Endometrium (tissue), 2 donors: ENCODE measurements around the gene THBS2.
"Not testable (repeated sequence)": the region's sequence is repeated elsewhere in the genome, so short reads cannot be mapped to it uniquely, and the experiment has no call there.

Source experiments
- FAIRE-seq: peaks from 2 replicates; lab custom pipeline; 2012; peaks lifted over from hg19 to GRCh38; lab: Jason Lieb, UNC
- donor health status: control.
- donor health status: control.

Gene THBS2

DNA sequence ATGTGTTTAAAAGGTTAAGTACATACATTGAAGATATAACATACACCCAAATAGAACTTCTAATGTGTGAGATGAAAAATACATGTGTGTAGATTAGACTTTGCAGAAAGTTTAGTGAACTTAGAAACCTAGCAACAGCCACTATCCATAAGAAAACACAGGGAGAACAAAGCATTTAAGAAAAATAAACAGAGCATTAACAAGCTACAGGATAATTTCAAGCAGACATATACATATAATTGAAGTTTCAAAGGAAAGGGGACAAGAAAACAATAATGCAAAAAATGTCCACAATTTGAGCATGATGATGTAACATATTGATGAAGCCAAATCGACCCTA, 18.2 kb upstream of the THBS2 start:
- no peak for FAIRE-seq

DNA sequence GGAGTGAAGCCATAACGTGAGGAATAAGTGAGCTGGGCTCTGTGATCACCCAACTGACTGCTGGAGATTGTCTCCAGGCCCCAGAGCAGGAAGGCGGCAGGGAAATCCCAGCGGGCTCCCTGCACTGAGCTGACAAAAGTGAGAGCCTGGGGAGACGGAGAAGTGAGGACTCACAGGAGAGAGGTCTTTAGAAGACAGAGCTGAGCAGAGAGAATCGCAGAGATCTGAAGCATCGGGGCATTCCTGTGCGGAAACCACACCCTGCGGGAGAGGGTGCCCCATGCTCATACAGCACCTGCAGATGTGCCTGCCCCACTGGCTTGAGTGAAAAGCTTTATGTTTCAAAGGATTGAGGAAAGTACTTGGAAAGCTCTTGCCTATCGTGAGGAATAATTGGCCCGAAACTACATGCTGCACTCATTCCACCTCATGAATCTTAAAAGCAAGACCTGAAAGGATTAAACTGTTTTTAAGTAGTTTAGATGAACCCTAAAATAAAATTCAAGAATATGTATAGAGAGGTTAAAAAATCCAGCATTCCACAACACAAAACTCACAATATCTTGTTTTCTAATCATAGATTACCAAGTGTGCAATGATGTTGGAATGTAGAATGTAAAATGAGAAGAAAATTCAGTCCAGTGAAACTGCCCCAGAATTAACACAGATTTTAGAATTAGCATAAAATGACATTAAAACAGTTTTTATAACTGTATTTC, 17.7 kb upstream of the THBS2 start:
- no peak for FAIRE-seq

DNA sequence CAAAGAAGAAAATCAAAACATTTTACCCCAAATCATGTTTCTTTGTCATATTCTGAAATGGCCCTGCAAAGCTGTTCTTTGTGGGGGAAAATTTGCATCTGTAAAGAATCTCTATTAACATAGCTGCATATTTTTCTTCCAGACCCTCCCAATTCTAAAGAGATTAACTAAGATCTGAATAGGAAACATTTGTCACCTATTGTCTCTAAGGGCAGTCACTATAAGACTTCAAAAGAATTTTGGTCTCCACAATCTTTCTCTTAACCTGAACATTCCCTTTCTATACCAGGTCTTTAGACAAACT, 16.4 kb upstream of the THBS2 start:
- not testable (repeated sequence) for FAIRE-seq

DNA sequence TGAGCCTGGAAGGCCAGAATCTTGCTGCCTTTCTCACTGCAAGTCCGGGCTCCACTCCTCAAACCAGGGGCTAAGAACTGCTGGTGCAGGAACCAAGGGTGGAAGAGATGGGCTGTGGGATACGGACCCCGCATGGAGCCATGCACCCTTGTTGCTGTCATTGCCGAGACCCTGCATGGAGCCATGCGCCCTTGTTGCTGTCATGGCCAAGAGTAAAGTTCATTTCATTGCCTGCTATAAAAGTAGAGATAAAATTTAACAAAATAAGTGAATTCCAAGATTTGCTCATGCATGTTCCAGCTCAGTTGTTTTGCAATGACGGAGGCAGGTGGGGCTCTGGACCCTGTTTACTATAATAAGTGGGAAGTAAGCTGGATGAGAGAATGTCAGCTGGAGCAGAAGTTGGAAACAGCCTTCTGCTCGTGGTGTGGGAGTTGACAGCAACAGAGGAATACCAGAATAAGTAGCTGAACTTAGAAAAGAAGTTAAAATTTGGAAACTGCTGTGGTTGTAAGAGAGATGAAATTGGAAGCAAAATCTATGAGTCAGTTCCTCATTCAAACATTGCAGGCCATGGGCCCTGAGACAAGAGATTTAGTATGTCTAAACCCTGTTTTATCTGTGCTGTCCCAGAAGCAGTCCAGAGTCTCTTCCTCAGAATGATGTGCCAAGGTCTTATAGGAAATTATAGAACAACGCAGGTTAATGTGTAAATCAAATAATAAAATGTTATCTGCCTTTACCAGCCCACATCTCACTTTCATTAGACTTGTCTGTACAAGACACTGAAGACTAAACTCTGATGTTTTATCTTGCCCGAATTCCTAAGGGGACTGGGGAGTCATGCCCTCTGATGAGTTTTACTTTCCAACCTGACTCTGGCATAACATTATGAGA, 15.8 kb upstream of the THBS2 start:
- FAIRE-seq, result peak; percentile 70

DNA sequence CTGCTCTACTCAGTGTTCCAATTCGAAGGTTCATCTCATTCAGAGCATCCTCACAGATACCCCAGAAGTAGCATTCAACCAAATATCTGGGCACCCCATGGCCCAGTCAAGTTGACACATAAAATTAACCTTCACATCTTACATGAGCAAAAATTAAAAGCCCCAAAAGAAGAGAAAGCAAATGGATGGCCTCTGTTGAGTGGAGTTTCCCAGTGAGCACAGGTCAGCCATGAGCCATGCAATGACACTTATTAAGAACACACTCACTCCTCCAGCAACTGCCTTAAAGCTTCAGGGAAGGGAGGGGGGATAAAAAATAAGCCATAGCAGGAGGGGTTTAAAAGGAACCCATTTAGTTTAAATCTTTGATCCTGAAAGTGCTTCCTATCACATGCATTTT, 14.6 kb upstream of the THBS2 start:
- FAIRE-seq, result no peak

DNA sequence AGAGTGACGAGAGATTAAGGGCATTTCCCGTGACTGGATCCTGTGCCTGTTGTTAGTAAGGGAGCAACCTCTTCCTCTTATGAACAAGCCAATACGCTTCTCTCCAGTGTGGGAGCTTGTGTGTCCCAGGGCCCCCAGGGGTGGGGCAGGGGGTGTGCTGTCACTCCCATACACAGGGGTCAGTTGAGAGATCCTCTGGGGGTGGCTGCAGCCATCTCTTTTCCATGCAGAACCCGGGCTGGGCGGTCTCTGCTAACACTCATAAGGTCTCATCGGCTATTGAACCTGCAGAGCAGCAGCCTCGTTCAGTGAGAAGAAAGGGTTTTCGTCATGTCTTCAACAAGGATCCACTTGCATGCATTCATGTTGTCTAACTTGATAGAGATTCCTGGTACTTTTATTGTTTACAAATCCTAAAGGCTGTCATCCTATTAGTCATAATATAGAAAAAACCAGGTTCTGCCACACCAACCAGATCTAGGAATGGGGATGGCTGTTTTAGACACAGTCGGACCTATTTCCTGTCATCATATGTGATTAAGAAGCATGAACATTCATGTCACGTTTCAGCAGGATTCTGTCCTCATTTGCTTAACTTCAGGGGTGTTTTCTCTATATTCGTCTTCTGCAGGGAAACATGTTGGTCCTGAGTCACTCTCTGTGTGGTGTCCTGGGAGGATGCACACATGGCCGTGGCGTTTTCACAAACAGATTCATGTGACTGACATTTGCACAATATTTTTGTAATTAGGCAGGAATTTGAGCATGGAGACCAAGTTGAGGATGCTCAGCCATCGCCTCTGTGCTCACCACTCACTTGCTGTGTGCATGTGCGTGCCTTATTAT, 13.3 kb upstream of the THBS2 start:
- FAIRE-seq, result no peak

DNA sequence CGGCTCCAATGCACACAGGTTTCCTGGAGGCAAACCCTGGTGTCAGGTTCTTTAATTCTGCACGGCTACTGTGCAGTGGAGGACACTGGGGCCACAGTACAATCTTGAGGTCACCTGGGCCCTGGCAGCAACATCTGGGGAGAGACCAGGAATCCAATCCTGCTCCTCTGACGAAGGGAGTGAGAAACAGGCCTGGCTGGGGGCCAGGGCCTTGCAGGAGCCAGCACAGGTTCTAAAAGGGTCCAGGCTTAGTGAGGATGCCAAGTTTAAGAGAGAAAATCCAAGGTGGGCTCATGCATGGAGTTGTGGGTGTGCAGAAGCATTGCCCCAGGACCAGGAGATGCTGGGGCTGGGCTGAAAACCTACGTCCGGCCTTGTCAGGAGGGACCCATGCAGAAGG, 12.6 kb upstream of the THBS2 start:
- FAIRE-seq, result no peak

DNA sequence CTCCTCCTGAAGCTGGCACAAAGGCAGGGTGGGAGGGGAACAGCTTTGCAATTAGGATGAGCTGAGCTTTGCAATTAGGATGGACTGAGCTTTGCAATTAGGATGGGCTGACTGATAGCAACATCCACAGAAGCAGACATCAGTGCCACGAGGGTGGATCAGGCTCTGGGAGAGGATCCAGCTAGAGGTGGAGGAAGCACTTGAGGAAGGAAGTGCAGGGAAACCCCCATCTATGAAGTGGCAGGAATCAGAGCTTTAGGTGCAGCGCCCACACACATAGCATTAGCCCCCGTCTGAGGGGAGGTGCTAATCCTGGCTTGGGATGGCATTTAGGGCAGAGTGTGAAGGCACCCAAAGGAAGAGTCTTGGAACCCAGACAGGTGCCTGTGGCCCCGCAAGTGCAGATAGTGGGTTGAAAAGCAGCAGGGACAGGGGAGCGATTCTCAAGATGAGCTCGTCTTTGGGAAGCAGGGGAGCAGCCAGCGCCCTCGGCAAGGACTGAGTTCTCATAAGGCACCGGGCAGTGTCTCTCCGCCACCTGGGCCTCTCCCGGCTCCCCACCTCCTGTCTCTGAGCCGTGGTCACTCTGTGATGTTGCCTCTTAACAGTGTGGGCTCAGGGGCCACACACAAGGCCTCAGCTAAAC, 12.0 kb upstream of the THBS2 start:
- FAIRE-seq, result no peak

DNA sequence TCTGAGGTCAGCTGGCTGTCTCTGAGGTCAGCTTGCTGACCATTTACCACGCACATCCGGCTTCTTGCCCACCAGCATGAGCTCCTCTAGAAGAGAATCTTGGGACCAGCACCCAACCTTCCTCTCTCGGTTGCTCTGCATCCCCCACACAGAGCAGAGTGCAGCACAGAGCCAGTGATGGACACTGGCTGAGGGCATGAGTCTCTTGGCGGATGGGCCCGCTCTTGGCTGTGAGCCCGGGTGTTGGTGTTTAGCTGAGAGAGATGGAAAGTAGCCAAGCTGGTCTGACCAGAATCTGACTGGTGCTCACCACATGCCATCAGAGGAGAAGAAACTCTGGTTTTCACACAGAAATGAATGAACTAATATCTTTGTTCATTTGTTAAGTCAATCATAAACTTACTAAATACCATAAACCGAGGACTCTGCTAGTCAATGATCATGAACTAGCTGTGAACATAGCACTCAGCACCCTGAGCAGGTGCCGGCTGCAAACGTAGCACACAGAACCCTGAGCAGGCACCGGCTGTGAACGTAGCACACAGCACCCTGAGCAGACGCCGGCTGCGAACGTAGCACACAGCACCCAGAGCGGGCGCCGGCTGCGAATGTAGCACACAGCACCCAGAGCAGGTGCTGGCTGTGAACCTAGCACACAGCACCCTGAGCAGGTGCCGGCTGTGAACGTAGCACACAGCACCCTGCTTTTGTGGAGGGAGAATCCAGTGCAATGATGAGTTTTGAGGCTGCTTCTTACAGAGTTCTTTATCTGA, 10.4 kb upstream of the THBS2 start:
- FAIRE-seq, result no peak

DNA sequence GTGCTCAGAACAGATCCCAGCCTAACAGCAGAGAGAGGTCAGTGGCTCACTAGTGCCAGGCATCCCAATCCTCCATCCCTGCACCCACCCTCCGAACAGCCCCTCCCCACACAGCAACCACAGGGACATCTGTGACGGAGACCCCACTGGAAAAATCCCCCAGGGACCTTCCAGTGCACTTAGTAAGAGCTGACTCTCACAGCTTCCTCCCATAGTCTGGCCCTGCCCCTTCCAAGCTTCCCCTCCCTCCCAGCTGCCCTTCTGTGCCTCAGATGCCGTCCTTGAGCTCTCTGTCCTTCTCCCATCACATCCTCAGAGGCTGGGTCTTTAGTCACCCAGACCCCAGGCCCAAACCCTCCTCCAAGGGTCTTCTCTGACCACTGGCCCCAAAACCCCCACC, 9.7 kb upstream of the THBS2 start:
- FAIRE-seq, result no peak

DNA sequence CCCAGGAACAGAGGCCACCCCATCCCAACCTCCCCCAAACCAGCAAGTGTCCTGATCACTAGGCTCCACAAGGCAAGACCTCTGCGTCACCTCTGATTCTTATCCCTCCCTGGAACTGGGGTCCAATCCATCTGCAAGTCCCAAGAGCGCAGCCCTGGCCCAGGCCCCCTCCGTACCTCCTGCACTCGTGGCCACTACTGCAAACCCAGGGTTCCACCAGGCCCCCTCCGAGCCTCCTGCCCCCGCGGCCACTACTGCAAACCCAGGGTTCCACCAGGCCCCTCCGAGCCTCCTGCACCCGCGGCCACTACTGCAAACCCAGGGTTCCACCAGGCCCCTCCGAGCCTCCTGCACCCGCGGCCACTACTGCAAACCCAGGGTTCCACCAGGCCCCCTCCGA, 9.0 kb upstream of the THBS2 start:
- FAIRE-seq, result not testable (repeated sequence)

DNA sequence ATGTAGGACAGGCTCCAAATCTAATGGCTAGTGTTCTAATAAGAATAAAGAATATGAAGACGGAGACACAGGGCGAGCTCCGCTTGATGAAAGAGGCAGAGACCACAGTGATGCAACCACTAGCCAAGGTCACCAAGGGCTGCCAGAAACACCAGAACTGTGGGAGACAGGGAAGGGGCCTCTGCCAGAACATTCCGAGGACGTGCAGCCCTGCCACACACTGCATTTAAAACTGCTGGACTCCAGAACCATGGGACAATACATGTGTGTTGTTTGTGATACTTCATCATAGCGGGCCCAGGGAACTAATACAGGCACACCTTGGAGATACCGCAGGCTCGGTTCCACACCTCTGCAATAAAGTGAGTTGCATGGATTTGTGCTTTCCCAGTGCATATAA, 2.9 kb upstream of the THBS2 start:
- FAIRE-seq, result no peak

DNA sequence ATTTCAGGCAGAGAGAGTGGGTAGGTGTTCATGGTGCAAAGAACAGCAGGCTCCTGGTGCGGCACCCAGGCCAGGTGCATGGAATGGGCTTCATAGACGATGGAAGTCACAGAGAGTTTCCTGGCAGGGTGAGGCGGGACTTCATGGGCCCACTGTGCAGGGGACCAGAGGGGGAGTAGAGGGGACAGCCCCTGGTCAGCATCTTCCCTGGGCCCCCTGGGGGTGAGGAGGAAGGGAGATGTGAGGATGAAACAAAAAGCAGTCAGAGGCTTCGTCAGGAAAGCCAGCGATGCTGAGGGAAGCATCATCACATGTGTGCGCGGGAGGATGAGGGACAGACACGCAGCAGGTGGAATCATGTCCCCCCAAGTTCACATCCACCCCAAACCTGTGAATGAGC, 2.4 kb upstream of the THBS2 start:
- FAIRE-seq, result no peak

DNA sequence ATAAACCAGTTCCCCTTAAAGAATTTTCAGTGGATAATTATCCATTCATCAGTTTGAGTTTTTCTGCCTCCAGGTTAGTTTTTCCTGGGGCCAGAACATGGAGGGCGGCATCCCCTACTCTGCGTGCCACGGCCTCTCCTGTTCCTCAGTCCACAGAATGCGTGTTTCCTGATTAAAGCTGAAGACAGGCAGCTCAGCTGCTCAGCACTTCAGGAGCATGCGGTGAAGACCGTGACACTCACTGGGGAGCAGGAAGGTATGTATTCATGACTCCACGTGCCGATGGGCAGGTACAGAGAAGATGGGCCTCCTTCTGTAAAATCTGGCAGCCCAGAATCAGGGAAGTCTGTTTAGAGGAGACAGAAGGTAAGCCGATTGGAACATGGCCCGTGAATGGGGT, 2.0 kb upstream of the THBS2 start:
- no peak for FAIRE-seq

DNA sequence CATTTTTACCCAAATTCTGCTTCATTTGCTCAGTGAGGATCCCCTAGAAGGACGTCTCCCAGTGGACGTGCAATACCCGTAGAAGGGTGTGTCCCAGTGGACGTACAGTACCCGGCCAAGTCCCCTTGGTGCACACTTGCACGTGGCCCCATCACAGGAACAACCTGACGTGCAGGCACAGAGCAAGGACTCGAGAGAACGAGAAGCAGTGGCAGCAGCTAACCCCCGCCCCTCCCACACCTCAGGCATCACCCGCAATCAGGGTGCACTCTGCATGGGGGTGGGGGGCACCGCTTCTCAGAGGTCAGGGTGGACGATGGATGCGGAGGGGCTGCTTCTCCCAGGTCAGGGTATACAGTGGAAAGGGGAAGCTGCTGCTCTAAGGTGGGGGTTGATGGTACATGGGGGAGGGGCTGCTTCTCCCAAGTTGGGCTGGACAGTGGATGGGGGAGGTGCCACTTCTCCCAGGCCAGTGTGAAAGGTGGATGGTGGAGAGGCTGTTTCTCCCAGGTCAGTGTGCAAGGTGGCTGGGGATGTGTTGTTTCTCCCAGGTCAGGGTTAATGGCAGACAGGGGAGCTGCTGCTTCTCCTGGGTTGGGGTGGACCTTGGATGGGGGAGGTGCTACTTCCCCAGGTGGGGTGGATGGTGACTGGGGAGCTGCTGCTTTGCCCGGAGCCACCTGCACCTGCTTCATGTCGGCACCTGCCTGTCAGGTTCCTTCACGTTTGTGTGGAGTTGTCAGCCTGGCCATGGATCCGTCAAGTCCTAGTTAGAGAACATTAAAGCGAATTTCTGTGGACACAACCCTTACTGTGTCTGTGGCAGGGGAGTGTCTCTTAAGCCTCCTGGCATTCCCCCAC, 1.0 kb upstream of the THBS2 start:
- FAIRE-seq, result no peak

DNA sequence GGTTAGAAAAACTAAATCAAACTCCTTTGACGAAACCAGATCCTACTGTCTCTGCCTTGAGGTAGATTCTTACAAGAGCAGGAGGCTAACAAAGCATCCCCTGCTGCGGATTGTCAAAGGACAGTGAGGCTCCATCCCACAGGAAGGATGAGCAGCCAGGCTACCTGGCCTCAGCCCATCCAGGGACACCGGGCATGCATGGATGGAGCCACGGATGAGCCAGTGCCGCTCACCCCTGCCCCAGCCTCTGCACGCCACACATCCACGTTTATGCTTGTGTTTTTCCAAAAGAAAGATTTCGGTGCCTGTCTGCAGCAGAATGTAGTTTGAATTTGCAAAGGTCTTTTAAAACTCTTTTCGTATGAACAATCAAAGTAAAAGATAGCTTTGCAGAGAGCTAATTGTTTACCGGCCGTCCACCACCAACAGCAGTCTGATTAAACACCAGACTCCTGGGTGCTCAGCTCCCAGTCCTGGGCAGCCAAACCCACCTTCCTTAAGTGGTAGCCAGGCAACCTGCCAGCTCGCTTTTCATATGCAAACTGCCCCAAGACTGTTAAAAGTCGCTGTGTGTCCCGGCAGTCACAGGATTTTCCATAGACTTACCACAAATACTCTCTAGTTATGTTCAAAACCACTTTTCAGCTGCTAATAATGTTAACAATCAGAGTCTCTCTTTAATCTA, 999 bp downstream of the THBS2 start:
- no peak for FAIRE-seq

DNA sequence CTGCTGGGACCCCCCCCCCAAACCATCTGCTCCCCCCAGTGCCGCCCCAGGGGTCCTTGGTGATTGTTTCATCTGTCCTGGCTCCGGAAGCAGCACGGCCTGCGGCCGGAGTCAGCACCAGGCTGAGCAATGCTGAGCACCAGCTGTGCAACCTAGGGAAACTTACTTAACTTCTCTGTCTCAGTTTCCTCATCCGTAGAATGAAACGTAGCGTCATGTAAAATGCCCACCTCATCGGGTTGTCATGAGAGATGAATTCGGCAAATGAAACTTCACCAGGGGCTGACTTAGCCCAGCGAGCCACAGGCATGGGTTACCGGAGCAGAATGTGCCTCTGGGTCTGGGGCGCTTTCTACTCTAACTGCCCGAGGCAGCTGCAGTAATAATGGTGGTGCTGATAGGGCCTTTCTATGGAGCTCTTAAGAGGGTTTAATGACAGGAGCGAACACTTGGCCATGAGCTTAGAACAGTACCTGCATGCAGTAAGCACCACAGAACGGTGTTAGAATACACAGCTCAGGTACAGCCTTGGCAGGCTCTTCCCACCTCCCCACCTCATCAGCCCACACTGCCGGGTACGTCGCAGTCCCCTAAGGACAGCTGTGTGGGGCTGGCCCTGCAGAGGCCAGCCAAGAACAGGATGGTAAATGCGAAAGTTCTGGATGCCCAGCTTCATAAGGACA, 1.7 kb downstream of the THBS2 start:
- FAIRE-seq, result no peak

DNA sequence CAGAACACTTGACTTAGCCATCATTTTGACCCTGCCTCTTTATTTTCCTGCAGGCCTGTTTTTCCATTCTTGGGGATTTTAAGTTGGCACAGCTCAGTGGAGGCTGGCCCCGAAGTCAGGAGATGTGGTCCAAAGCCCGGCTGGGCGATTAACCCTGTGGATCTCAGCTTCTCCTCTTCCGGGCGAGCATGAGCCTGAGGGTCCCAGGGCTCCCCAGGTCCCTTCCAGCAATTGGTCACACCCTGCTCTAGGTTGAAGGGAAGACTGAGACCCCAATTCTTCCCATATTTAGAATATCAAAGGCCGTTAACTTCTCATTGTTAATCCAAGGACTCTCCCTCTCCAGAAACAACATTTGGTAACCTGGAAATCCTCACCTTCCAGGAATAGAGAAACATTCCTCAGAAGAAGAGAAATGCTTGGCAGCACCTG, 2.3 kb downstream of the THBS2 start:
- FAIRE-seq, result no peak

DNA sequence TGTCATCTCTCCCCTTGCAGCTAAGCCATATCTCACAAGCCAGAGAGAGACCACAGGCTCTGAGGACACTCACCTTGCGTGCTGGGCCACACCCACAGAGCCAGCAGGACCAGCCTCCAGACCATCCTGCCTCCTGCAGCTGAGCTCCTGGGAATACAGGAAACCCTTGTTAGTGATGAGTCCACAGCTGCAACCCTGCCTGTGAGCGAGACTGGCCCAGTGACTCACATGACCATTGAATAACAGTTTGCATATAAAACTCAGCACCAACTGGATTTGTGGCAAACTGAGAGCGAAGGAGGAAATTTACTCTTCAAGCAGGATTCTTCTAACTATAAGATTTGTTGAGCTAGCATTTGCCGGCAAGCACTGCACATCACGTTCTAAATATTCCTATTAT, 3.0 kb downstream of the THBS2 start:
- no peak for FAIRE-seq

DNA sequence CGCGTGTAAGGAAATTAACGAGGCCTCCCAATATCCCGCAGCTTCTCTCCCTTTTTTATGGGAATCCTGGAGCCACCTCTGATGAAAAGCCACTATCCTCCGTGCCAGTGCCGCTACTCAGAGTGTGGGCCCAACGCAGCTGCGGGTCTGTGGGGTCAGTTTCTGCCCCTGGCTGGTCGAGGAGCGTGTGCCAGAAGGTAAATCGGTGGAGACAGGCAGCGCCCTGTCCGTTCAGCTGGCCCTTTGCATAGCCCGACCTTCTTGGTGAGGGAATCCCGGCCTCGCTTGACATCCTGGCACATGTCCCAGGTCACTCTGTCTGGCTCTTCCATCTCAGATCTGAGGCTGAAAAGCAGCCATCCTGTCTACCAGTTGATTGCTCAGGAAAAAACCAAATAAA, 4.6 kb downstream of the THBS2 start:
- no peak for FAIRE-seq
